IMR-90 (cell line): Measurements from ENCODE around the gene ZMYM4. TPM values are rescaled to one million over a fixed set of nuclear protein-coding genes. Genes with fewer than 3 reads are reported as not detected.

Source experiments
- ATAC-seq: fragments of 200-7000 bp; cut with Tn5 transposase; 2 replicates; pipeline ENCODE4 v1.9.1; 2020; ENCODE audit warnings: low read depth, mild to moderate bottlenecking, moderate library complexity
- BruUV-seq: library from RNA; stranded (reverse); fragments of 400-500 nt; replicated peaks from 2 replicates; lab custom pipeline; 2021; lab: Mats Ljungman, UMichigan
- CTCF ChIA-PET: fragments of 300-600 bp; formaldehyde crosslinking; extraction: SDS; loops from one replicate; lab custom pipeline; 2021; ENCODE audit warnings: antibody characterized with exemption; lab: Yijun Ruan, JAX
- POLR2A ChIA-PET: fragments of 300-600 bp; sonication (Branson Sonifier 250); formaldehyde crosslinking; loops from one replicate; lab custom pipeline; 2022; ENCODE audit warnings: antibody characterized with exemption; ENCODE audit not compliant: unreplicated experiment; lab: Charles Lee
- DNase-seq: peaks from one replicate; pipeline ENCODE4 v3.0.0; 2013
- H2AFZ ChIP-seq: replicated peaks from 2 replicates; pipeline ENCODE3; 2013; ENCODE audit warnings: low read length, mild to moderate bottlenecking; ENCODE audit not compliant: poor library complexity
- H2AK5ac ChIP-seq: 2 replicates; pipeline ENCODE4 v1.6.1; 2013; ENCODE audit warnings: low read depth, low read length, inconsistent platforms
- H2AK9ac ChIP-seq: replicated peaks from 2 replicates; pipeline ENCODE3; 2013; ENCODE audit warnings: mild to moderate bottlenecking, low read depth, low read length, moderate library complexity; ENCODE audit not compliant: poor library complexity
- H2BK120ac ChIP-seq: 2 replicates; pipeline ENCODE4 v1.6.1; 2013; ENCODE audit warnings: low read depth, low read length, inconsistent platforms
- H2BK15ac ChIP-seq: 3 replicates; pipeline ENCODE4 v1.6.1; 2013; ENCODE audit warnings: low read depth, low read length, inconsistent platforms
- H2BK20ac ChIP-seq: 2 replicates; pipeline ENCODE4 v1.6.1; 2013; ENCODE audit warnings: low read depth, mild to moderate bottlenecking, inconsistent platforms, low read length, moderate library complexity
- H2BK5ac ChIP-seq: 2 replicates; pipeline ENCODE4 v1.6.1; 2013; ENCODE audit warnings: mild to moderate bottlenecking, low read depth, low read length, inconsistent platforms; ENCODE audit not compliant: poor library complexity, severe bottlenecking
- H3K14ac ChIP-seq: replicated peaks from 2 replicates; pipeline ENCODE4 v1.6.1; 2013; ENCODE audit warnings: low read depth, low read length, inconsistent platforms
- H3K18ac ChIP-seq: 2 replicates; pipeline ENCODE4 v1.6.1; 2013; ENCODE audit warnings: low read depth, low read length, control low read depth
- H3K23ac ChIP-seq: 2 replicates; pipeline ENCODE4 v1.6.1; 2013; ENCODE audit warnings: low read depth, low read length, inconsistent platforms
- H3K27ac ChIP-seq: 2 replicates; pipeline ENCODE4 v1.5.1; 2013; ENCODE audit warnings: mild to moderate bottlenecking, control low read depth, low read length; ENCODE audit not compliant: insufficient read depth
- H3K27me3 ChIP-seq: 2 replicates; pipeline ENCODE4 v1.6.1; 2013; ENCODE audit warnings: low read length; ENCODE audit not compliant: control insufficient read depth, insufficient read depth
- H3K36me3 ChIP-seq: 2 replicates; pipeline ENCODE4 v1.6.1; 2013; ENCODE audit warnings: low read length, mixed read lengths; ENCODE audit not compliant: control insufficient read depth, insufficient read depth
- H3K4ac ChIP-seq: 2 replicates; pipeline ENCODE4 v1.6.1; 2013; ENCODE audit warnings: low read depth, low read length, inconsistent platforms
- H3K4me1 ChIP-seq: 2 replicates; pipeline ENCODE4 v1.6.1; 2013; ENCODE audit warnings: low read length, mixed read lengths; ENCODE audit not compliant: control insufficient read depth, insufficient read depth
- H3K4me2 ChIP-seq: 2 replicates; pipeline ENCODE4 v1.6.1; 2013; ENCODE audit warnings: low read depth, mild to moderate bottlenecking, control low read depth, low read length, moderate library complexity
- H3K4me3 ChIP-seq: 2 replicates; pipeline ENCODE4 v1.5.1; 2013; ENCODE audit warnings: low read depth, mild to moderate bottlenecking, control low read depth, low read length, moderate library complexity; ENCODE audit not compliant: insufficient read depth
- H3K56ac ChIP-seq: 2 replicates; pipeline ENCODE4 v1.6.1; 2013; ENCODE audit warnings: low read length, inconsistent platforms; ENCODE audit not compliant: insufficient read depth; ENCODE audit errors: extremely low read depth
- H3K79me1 ChIP-seq, 2 experiments: 2 replicates each; pipeline ENCODE4 v1.6.1; 2013; ENCODE audit warnings: low read length in 2 of 2, inconsistent platforms in 1 of 2, low read depth in 1 of 2
- H3K9ac ChIP-seq: 2 replicates; pipeline ENCODE4 v1.6.1; 2013; ENCODE audit warnings: low read depth, low read length, control low read depth
- H3K9me1 ChIP-seq: 2 replicates; pipeline ENCODE4 v1.6.1; 2013; ENCODE audit warnings: low read length, inconsistent platforms; ENCODE audit not compliant: insufficient read depth
- H3K9me3 ChIP-seq: 2 replicates; pipeline ENCODE4 v1.6.1; 2013; ENCODE audit warnings: low read length; ENCODE audit not compliant: control insufficient read depth, insufficient read depth
- H4K20me1 ChIP-seq: 2 replicates; pipeline ENCODE4 v1.6.1; 2013; ENCODE audit warnings: low read length, inconsistent platforms; ENCODE audit not compliant: insufficient read depth
- H4K5ac ChIP-seq: 2 replicates; pipeline ENCODE4 v1.6.1; 2013; ENCODE audit warnings: mild to moderate bottlenecking, low read depth, low read length, control low read depth
- H4K8ac ChIP-seq, 2 experiments: 2 replicates each; pipeline ENCODE4 v1.6.1; 2013; ENCODE audit warnings: low read depth in 2 of 2, low read length in 2 of 2, control low read depth in 1 of 2, inconsistent platforms in 1 of 2
- H4K91ac ChIP-seq: 2 replicates; pipeline ENCODE4 v1.6.1; 2013; ENCODE audit warnings: low read depth, low read length, inconsistent platforms; ENCODE audit not compliant: insufficient read depth
- CHD1 ChIP-seq: IDR thresholded peaks from 2 replicates; pipeline ENCODE4 v1.6.1; 2012; ENCODE audit warnings: low read depth, low read length, improper control_type of control experiment
- FOS ChIP-seq: fragments of 150-350 bp; IDR thresholded peaks from 2 replicates; pipeline ENCODE4 v1.6.1; 2016; ENCODE audit warnings: low read depth, low read length
- MAFK ChIP-seq: IDR thresholded peaks from 2 replicates; pipeline ENCODE4 v1.6.1; 2012; ENCODE audit warnings: low read depth, low read length, improper control_type of control experiment
- MAZ ChIP-seq: IDR thresholded peaks from 2 replicates; pipeline ENCODE4 v1.6.1; 2012; ENCODE audit warnings: low read depth, mild to moderate bottlenecking, low read length, improper control_type of control experiment, moderate library complexity, borderline replicate concordance
- MXI1 ChIP-seq: IDR thresholded peaks from 2 replicates; pipeline ENCODE4 v1.6.1; 2012; ENCODE audit warnings: low read depth, mild to moderate bottlenecking, low read length, moderate library complexity, borderline replicate concordance
- NFE2L2 ChIP-seq: fragments of 150-350 bp; IDR thresholded peaks from 2 replicates; pipeline ENCODE4 v1.6.1; 2016; ENCODE audit warnings: low read depth, mild to moderate bottlenecking, low read length
- RAD21 ChIP-seq: IDR thresholded peaks from 2 replicates; pipeline ENCODE4 v1.6.1; 2012; ENCODE audit warnings: low read length, improper control_type of control experiment
- RCOR1 ChIP-seq: IDR thresholded peaks from 2 replicates; pipeline ENCODE4 v1.6.1; 2012; ENCODE audit warnings: mild to moderate bottlenecking, low read length, improper control_type of control experiment; ENCODE audit not compliant: insufficient replicate concordance
- SMC3 ChIP-seq: fragments of 150-350 bp; IDR thresholded peaks from 2 replicates; pipeline ENCODE4 v1.6.1; 2016; ENCODE audit warnings: low read depth, mild to moderate bottlenecking, antibody characterized with exemption, low read length, moderate library complexity
- WGBS, 2 experiments: methylation state at CpG; one replicate each; pipeline versions ENCODE4 v1.1.5 to v1.1.7; 2013; ENCODE audit warnings: missing lambda C conversion rate in 2 of 2; ENCODE audit not compliant: insufficient read length in 1 of 2; ENCODE audit errors: extremely low coverage in 2 of 2; 5-methylcytosine and 5-hydroxymethylcytosine counted together
- dilution Hi-C: fragments of 300-500 bp; cut with HindIII; formaldehyde crosslinking; loops from one replicate; pipeline ENCODE4 v1.14.3; 2018; ENCODE audit warnings: low sequenced_read_pairs; ENCODE audit not compliant: unreplicated experiment
- in situ Hi-C: fragments of 300-500 bp; cut with MboI; formaldehyde crosslinking; loops from 3 replicates; pipeline ENCODE4 v1.14.3; 2019; ENCODE audit warnings: low sequenced_read_pairs, inconsistent platforms, mixed read lengths
- intact Hi-C: fragments of 100-400 bp; cut with micrococcal nuclease; formaldehyde crosslinking; loops from 2 replicates; pipeline ENCODE4 v1.10.0; 2022
- polyA plus RNA-seq, 3 experiments: library from polyadenylated mRNA; depleted of rRNA; stranded (reverse); fragments of >200 nt; gene quantifications; 2 replicates each; pipeline ENCODE4 v1.2.3, GENCODE V29; 2012; ENCODE audit warnings: low replicate concordance in 1 of 3
- total RNA-seq: library from RNA; depleted of rRNA; stranded (reverse); fragments of >200 nt; gene quantifications from 2 replicates; pipeline ENCODE4 v1.2.3, GENCODE V29; 2012
- TF ChIP-seq, protein P1 (sequence below): conservative IDR thresholded peaks from 2 replicates; pipeline ENCODE4 v1.5.1; 2012; ENCODE audit warnings: mild to moderate bottlenecking, low read depth, low read length, improper control_type of control experiment
- TF ChIP-seq, protein P2 (sequence below): fragments of 150-350 bp; IDR thresholded peaks from 2 replicates; pipeline ENCODE4 v1.6.1; 2017; ENCODE audit warnings: mild to moderate bottlenecking, antibody characterized with exemption, low read length, low read depth

ZMYM4 gene
- total and polyA plus RNA-seq, 2 of the 4 experiments (the other 2 are of a cell fraction) = 14.7 to 53.8 TPM

DNA sequence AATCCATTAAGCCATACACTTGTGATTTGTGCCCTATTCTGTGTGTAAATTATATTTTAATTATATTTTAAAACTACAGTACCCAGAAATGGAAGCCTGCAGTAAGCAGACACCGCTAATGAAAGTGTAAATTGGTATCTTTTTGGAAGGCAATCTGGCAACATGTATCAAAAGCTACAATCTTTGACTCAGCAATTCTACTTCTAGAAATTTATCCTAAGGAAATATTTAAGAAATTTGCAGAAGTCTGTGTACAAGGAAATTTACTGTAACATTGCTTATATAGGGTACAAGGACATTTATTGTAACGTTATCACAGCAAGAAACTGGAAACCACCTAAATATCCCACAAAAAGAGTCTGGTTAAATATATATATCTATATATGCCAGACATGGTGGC lies 14.6 kb upstream of the ZMYM4 start:
- Histone ChIP-seq H3K36me3 (no peaks in the 10 kb centered on the region), H3K9ac (no peak overlapping the region), H2AFZ (no peak overlapping the region), H3K4me2 (no peak overlapping the region), H4K20me1 (no peaks in the 10 kb centered on the region), H2AK9ac (no peak overlapping the region), H3K4ac (no peak overlapping the region), H3K56ac (no peak overlapping the region), H2AK5ac (no peak overlapping the region), H3K27me3 (no peaks in the 10 kb centered on the region), H4K8ac (no peak overlapping the region), H3K4me3 (no peak overlapping the region), H3K79me1 (no peaks in the 10 kb centered on the region), H3K9me3 (no peaks in the 10 kb centered on the region), H3K23ac (no peak overlapping the region), H2BK15ac (no peak overlapping the region), H3K4me1 (no peaks in the 10 kb centered on the region), H3K14ac (no peak overlapping the region), H4K91ac (no peak overlapping the region), H2BK20ac (no peak overlapping the region), H2BK5ac (no peak overlapping the region), H4K5ac (no peak overlapping the region), H2BK120ac (no peak overlapping the region), H3K18ac (no peak overlapping the region), H3K9me1 (no peaks in the 10 kb centered on the region), H3K27ac (no peak overlapping the region)
- no TSS peak for BruUV-seq
- in situ Hi-C loops = no loop called here
- DNase-seq = no peak
- POLR2A ChIA-PET = no interaction called here
- dilution Hi-C loops = no loop called here
- ATAC-seq = no peak
- CTCF ChIA-PET = no interaction called here
- WGBS, 2 experiments = no CpG with 5 or more reads among the region's 2 CpGs
- TF ChIP-seq FOS (no peak), RCOR1 (no peak), CHD1 (no peak), MAFK (no peak), RAD21 (no peak), MAZ (no peak), MXI1 (no peak), NFE2L2 (no peak), SMC3 (no peak)
- TF ChIP-seq, protein P1, sequence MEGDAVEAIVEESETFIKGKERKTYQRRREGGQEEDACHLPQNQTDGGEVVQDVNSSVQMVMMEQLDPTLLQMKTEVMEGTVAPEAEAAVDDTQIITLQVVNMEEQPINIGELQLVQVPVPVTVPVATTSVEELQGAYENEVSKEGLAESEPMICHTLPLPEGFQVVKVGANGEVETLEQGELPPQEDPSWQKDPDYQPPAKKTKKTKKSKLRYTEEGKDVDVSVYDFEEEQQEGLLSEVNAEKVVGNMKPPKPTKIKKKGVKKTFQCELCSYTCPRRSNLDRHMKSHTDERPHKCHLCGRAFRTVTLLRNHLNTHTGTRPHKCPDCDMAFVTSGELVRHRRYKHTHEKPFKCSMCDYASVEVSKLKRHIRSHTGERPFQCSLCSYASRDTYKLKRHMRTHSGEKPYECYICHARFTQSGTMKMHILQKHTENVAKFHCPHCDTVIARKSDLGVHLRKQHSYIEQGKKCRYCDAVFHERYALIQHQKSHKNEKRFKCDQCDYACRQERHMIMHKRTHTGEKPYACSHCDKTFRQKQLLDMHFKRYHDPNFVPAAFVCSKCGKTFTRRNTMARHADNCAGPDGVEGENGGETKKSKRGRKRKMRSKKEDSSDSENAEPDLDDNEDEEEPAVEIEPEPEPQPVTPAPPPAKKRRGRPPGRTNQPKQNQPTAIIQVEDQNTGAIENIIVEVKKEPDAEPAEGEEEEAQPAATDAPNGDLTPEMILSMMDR = no peak
- TF ChIP-seq, protein P2, sequence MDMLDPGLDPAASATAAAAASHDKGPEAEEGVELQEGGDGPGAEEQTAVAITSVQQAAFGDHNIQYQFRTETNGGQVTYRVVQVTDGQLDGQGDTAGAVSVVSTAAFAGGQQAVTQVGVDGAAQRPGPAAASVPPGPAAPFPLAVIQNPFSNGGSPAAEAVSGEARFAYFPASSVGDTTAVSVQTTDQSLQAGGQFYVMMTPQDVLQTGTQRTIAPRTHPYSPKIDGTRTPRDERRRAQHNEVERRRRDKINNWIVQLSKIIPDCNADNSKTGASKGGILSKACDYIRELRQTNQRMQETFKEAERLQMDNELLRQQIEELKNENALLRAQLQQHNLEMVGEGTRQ = no peak
- intact Hi-C loops = no loop called here
